Subcutaneous abdominal adipose tissue (tissue), 5 donors: ENCODE data around the gene DYRK4.
"Not testable (repeated sequence)": the region's sequence is repeated elsewhere in the genome, so short reads cannot be mapped to it uniquely, and the experiment has no call there.

Experiments
- H3K27ac ChIP-seq: one replicate; pipeline ENCODE4 v1.7.0; 2013; ENCODE audit warnings: low read depth, mild to moderate bottlenecking, inconsistent platforms, low read length, moderate library complexity
- H3K27me3 ChIP-seq, 5 donors: one replicate each; pipeline ENCODE4 v1.7.0; 2013; ENCODE audit warnings: low read length in 5 of 5, inconsistent platforms in 1 of 5; ENCODE audit not compliant: control insufficient read depth in 5 of 5, insufficient read depth in 4 of 5
- H3K36me3 ChIP-seq, 5 donors: one replicate each; pipeline ENCODE4 v1.7.0; 2013; ENCODE audit warnings: low read length in 5 of 5; ENCODE audit not compliant: control insufficient read depth in 5 of 5, insufficient read depth in 5 of 5
- H3K4me1 ChIP-seq, 5 donors: one replicate each; pipeline ENCODE4 v1.7.0; 2013; ENCODE audit warnings: low read length in 5 of 5, mild to moderate bottlenecking in 3 of 5, moderate library complexity in 1 of 5; ENCODE audit not compliant: control insufficient read depth in 5 of 5, insufficient read depth in 5 of 5
- H3K4me3 ChIP-seq, 5 donors: one replicate each; pipeline ENCODE4 v1.7.0; 2013; ENCODE audit warnings: low read length in 5 of 5, low read depth in 1 of 5
- H3K9ac ChIP-seq, 5 donors: one replicate each; pipeline ENCODE4 v1.7.0; 2013; ENCODE audit warnings: low read length in 5 of 5, mild to moderate bottlenecking in 4 of 5, moderate library complexity in 3 of 5
- H3K9me3 ChIP-seq, 5 donors: one replicate each; pipeline ENCODE4 v1.7.0; 2013; ENCODE audit warnings: low read length in 5 of 5; ENCODE audit not compliant: control insufficient read depth in 5 of 5
- donor health status: healthy.
- donor health status: healthy.
- donor health status: healthy.
- donor health status: healthy.
- donor health status: healthy.

Gene DYRK4

GRCh38 chr12:4562034-4562657 lies at the start of gene DYRK4:
TSS of gene DYRK4 (plus strand) at chr12:4562208. CDS start at chr12:4562246, 38 bp downstream.
- H3K4me3 ChIP-seq, result peak within 1 kb of the TSS; percentile 57 to 83 (median 67)
- no peaks in the 10 kb centered on the region for H3K36me3 ChIP-seq
- H3K27me3 ChIP-seq, result peaks cover 0 to 3% (median 0%) of the 10 kb centered on the region in 5 donors
- no peak within 1 kb of the TSS for H3K27ac ChIP-seq
- peak within 1 kb of the TSS in 3 of 5 donors; percentile 31 to 76 (median 51) for H3K9ac ChIP-seq
- H3K9me3 ChIP-seq, result no peaks in the 10 kb centered on the region
- peaks cover 0 to 24% (median 14%) of the 10 kb centered on the region in 5 donors for H3K4me1 ChIP-seq

GRCh38 chr12:4518106-4518728 lies 43.8 kb upstream of the DYRK4 start:
- no peak overlapping the region for H3K4me3 ChIP-seq
- H3K27me3 ChIP-seq, result no peaks in the 10 kb centered on the region
- no peaks in the 10 kb centered on the region for H3K4me1 ChIP-seq
- no peak overlapping the region for H3K27ac ChIP-seq
- no peak overlapping the region for H3K9ac ChIP-seq
- no peaks in the 10 kb centered on the region for H3K9me3 ChIP-seq
- H3K36me3 ChIP-seq, result peaks cover 21 to 47% (median 32%) of the 10 kb centered on the region in 5 donors

- H3K4me1 ChIP-seq, H3K9ac ChIP-seq, H3K27ac ChIP-seq, H3K4me3 ChIP-seq, H3K27me3 ChIP-seq, H3K9me3 ChIP-seq: not testable (repeated sequence)
- peaks cover 19 to 48% (median 32%) of the 10 kb centered on the region in 5 donors for H3K36me3 ChIP-seq
Measured at GRCh38 chr12:4523443-4523842, 38.6 kb upstream of the DYRK4 start.

- Histone ChIP-seq H3K4me3 (no peak overlapping the region), H3K9ac (no peak overlapping the region), H3K4me1 (no peaks in the 10 kb centered on the region), H3K9me3 (no peaks in the 10 kb centered on the region), H3K27ac (no peak overlapping the region), H3K36me3 (peaks cover 18 to 56% (median 36%) of the 10 kb centered on the region in 5 donors), H3K27me3 (no peaks in the 10 kb centered on the region)
Measured at GRCh38 chr12:4526923-4527546, 35.0 kb upstream of the DYRK4 start.

GRCh38 chr12:4530160-4530559 lies 31.8 kb upstream of the DYRK4 start:
- H3K36me3 ChIP-seq, result peaks cover 28 to 50% (median 40%) of the 10 kb centered on the region in 5 donors
- no peak overlapping the region for H3K4me3 ChIP-seq
- no peak overlapping the region for H3K9ac ChIP-seq
- no peaks in the 10 kb centered on the region for H3K27me3 ChIP-seq
- H3K4me1 ChIP-seq, result no peaks in the 10 kb centered on the region
- no peaks in the 10 kb centered on the region for H3K9me3 ChIP-seq
- H3K27ac ChIP-seq, result no peak overlapping the region

GRCh38 chr12:4530982-4531586 lies 30.9 kb upstream of the DYRK4 start:
- H3K4me1 ChIP-seq, result no peaks in the 10 kb centered on the region
- H3K36me3 ChIP-seq, result peaks cover 28 to 48% (median 40%) of the 10 kb centered on the region in 5 donors
- no peak overlapping the region for H3K4me3 ChIP-seq

GRCh38 chr12:4535092-4535491 lies 26.9 kb upstream of the DYRK4 start:
- peaks cover 4 to 20% (median 18%) of the 10 kb centered on the region in 5 donors for H3K4me1 ChIP-seq
- no peak overlapping the region for H3K27ac ChIP-seq

More at GRCh38 chr12:4530982-4531586, 30.9 kb upstream of the DYRK4 start:
- Histone ChIP-seq H3K9ac (no peak overlapping the region), H3K27ac (no peak overlapping the region), H3K27me3 (no peaks in the 10 kb centered on the region), H3K9me3 (no peaks in the 10 kb centered on the region)

GRCh38 chr12:4535871-4536270 lies 26.1 kb upstream of the DYRK4 start:
- Histone ChIP-seq H3K27me3 (no peaks in the 10 kb centered on the region), H3K9me3 (no peaks in the 10 kb centered on the region), H3K4me1 (peaks cover 4 to 20% (median 18%) of the 10 kb centered on the region in 5 donors), H3K9ac (no peak overlapping the region), H3K27ac (no peak overlapping the region), H3K36me3 (peaks cover 18 to 39% (median 25%) of the 10 kb centered on the region in 5 donors), H3K4me3 (no peak overlapping the region)

More at GRCh38 chr12:4535092-4535491, 26.9 kb upstream of the DYRK4 start:
- peaks cover 21 to 39% (median 27%) of the 10 kb centered on the region in 5 donors for H3K36me3 ChIP-seq
- no peak overlapping the region for H3K4me3 ChIP-seq
- H3K27me3 ChIP-seq, result no peaks in the 10 kb centered on the region
- H3K9ac ChIP-seq, result no peak overlapping the region
- no peaks in the 10 kb centered on the region for H3K9me3 ChIP-seq

- peak within 1 kb of the TSS; percentile 79 to 99 (median 97) for H3K4me3 ChIP-seq
- H3K27ac ChIP-seq, result peak within 1 kb of the TSS; percentile 98
- H3K27me3 ChIP-seq, result no peaks in the 10 kb centered on the region
- peaks cover 4 to 20% (median 18%) of the 10 kb centered on the region in 5 donors for H3K4me1 ChIP-seq
- peaks cover 2 to 15% (median 7%) of the 10 kb centered on the region in 5 donors for H3K36me3 ChIP-seq
- no peaks in the 10 kb centered on the region for H3K9me3 ChIP-seq
- peak within 1 kb of the TSS; percentile 71 to 97 (median 95) for H3K9ac ChIP-seq
Measured at GRCh38 chr12:4538207-4539160, 23.5 kb upstream of the DYRK4 start, which contains the start of gene RAD51AP1. TSS of gene RAD51AP1 (plus strand) at chr12:4538890. CDS start at chr12:4538940, 50 bp downstream.
